A549 (cell line): ENCODE data around the gene SCYL2.
"Not testable (repeated sequence)": the region's sequence is repeated elsewhere in the genome, so short reads cannot be mapped to it uniquely, and the experiment has no call there.

Source experiments
- CBX2 ChIP-seq: fragments of 200-600 bp; sonication (generic); IDR thresholded peaks from 2 replicates; pipeline ENCODE4 v1.6.1; 2016; ENCODE audit warnings: low read depth, mild to moderate bottlenecking, borderline replicate concordance
- CTCF ChIP-seq: fragments of >200 bp; sonication (Bioruptor Twin); formaldehyde crosslinking; IDR thresholded peaks from 3 replicates; pipeline ENCODE4 v1.5.1; 2016
- MAZ ChIP-seq: fragments of 150-350 bp; IDR thresholded peaks from 2 replicates; pipeline ENCODE4 v1.6.1; 2014; ENCODE audit warnings: antibody characterized with exemption, low read depth, low read length, borderline replicate concordance
- REST ChIP-seq: fragments of 200-600 bp; sonication (generic); IDR thresholded peaks from 2 replicates; pipeline ENCODE4 v1.6.1; 2016; ENCODE audit warnings: antibody characterized with exemption, mild to moderate bottlenecking, moderate library complexity
- USF2 ChIP-seq: fragments of 450-650 bp; IDR thresholded peaks from 2 replicates; pipeline ENCODE4 v1.6.1; 2014; ENCODE audit warnings: antibody characterized with exemption

GRCh38 chr12:100265107-100265506, 1.9 kb upstream of the SCYL2 start:
- TF ChIP-seq CTCF, REST, MAZ, USF2, CBX2: not testable (repeated sequence)
